ENCODE measurements around the gene COPG1. TPM values are rescaled to one million over a fixed set of nuclear protein-coding genes. Genes with fewer than 3 reads are reported as not detected.
A peak's percentile ranks its signal among the peaks of the same experiment; 100 is the strongest.

COPG1 gene
- total RNA-seq, 4 donors from 2014 or later = 64.7 to 149 (median 116) TPM

DNA sequence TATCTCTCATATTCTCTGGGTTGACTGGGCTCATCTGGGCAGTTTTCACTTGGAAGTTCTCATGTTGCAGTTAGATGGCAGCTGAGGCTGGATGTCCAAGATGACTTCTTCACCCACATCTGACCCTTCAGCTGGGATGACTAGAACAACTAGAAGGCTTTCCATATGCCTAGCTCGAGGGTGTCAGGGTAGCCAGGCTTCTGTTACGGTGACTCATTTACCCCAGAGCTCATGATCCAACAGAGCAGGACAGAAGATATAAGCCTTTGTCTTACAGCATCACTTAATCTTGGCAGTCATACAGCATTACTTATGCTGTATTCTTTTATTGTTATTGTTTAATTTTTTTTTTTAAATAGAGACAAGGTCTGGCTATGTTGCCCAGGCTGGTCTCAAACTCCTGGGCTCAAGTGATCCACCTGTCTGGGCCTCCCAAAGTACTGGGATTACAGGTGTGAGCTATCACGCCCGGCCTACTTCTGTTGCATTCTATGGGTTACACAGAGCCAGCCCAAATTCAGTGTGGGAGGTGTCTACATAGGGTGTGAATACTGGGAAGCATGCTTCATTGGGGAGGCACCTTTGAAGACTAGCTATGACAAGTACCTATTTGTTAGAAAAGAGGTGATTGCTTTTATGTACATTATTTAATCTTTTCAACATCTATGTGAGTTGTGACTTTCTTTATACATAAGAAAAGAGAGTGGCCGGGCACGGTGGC lies 40.0 kb downstream of the COPG1 start:
- in situ Hi-C loops (cut with MboI; ENCODE audit: low pct_ligation_motif_present in 1 of 4, low pct_unique_long_range_greater_than_20kb in 1 of 4, low sequenced_read_pairs in 3 of 4) = no loop called here
- no peak overlapping the region for H3K27ac ChIP-seq
- no peak for DNase-seq
- H3K27me3 ChIP-seq = no peaks in the 10 kb centered on the region
- TF ChIP-seq, protein P1, sequence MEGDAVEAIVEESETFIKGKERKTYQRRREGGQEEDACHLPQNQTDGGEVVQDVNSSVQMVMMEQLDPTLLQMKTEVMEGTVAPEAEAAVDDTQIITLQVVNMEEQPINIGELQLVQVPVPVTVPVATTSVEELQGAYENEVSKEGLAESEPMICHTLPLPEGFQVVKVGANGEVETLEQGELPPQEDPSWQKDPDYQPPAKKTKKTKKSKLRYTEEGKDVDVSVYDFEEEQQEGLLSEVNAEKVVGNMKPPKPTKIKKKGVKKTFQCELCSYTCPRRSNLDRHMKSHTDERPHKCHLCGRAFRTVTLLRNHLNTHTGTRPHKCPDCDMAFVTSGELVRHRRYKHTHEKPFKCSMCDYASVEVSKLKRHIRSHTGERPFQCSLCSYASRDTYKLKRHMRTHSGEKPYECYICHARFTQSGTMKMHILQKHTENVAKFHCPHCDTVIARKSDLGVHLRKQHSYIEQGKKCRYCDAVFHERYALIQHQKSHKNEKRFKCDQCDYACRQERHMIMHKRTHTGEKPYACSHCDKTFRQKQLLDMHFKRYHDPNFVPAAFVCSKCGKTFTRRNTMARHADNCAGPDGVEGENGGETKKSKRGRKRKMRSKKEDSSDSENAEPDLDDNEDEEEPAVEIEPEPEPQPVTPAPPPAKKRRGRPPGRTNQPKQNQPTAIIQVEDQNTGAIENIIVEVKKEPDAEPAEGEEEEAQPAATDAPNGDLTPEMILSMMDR (IDR thresholded peaks at IDR 0.05) = no peak
- no peak for TF ChIP-seq EP300 (IDR thresholded peaks at IDR 0.05; ENCODE audit: low read depth)
- no peak for TF ChIP-seq POLR2AphosphoS5 (IDR thresholded peaks at IDR 0.05)
- no peak for TF ChIP-seq POLR2A (IDR thresholded peaks at IDR 0.05)
- no peaks in the 10 kb centered on the region for H3K4me1 ChIP-seq
- intact Hi-C loops (cut with DNase I; ENCODE audit: low total_unique reads) = no loop called here
- WGBS, 2 donors (ENCODE audit: low coverage in 1 of 2) = 67 to 90% methylated on average over 2 to 6 of the region's 6 CpGs
- peaks cover 0 to 23% (median 11%) of the 10 kb centered on the region in 4 donors for H3K36me3 ChIP-seq
- H3K9me3 ChIP-seq = no peaks in the 10 kb centered on the region
- H3K4me3 ChIP-seq = no peak overlapping the region

DNA sequence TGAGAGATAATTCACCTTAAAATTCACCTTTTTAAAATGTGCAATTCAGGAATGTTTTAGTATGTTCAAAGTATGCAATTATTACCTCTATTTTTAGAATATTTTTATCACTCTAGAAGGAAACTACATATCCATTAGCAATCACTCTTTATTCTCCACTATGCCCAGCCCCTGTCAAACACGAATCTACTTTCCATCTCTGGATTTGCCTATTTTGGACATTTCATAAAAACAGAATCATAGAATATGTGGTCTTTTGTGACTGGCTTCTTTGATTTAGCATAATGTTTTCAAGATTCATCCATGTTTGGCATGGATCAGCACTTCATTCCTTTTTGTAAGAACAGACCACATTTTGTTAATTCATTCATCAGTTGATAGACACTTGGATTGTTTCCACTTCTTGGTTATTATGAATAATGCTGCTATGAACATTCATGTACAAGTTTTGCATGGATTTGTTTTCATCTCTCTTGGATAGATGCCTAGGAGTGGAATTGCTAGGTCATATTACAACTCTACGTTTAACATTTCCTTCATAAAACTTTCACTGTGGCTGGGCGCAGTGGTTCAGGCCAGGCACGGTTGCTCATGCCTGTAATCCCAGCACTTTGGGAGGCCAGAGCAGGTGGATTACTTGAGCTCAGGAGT lies 42.0 kb downstream of the COPG1 start:
- in situ Hi-C loops (cut with MboI; ENCODE audit: low pct_ligation_motif_present in 1 of 4, low pct_unique_long_range_greater_than_20kb in 1 of 4, low sequenced_read_pairs in 3 of 4) = no loop called here
- no peaks in the 10 kb centered on the region for H3K4me1 ChIP-seq
- no peak for DNase-seq
- H3K9me3 ChIP-seq = no peaks in the 10 kb centered on the region
- H3K4me3 ChIP-seq = no peak overlapping the region
- 67 to 69% methylated on average over 1 to 4 of the region's 4 CpGs for WGBS, 2 donors (ENCODE audit: low coverage in 1 of 2)
- no peaks in the 10 kb centered on the region for H3K27me3 ChIP-seq
- no peak overlapping the region for H3K27ac ChIP-seq
- peaks cover 0 to 31% (median 11%) of the 10 kb centered on the region in 4 donors for H3K36me3 ChIP-seq
- TF ChIP-seq EP300 (IDR thresholded peaks at IDR 0.05; ENCODE audit: low read depth) = no peak
- TF ChIP-seq, protein P1 (IDR thresholded peaks at IDR 0.05) = no peak
- TF ChIP-seq POLR2AphosphoS5 (IDR thresholded peaks at IDR 0.05) = no peak
- no peak for TF ChIP-seq POLR2A (IDR thresholded peaks at IDR 0.05)
- intact Hi-C loops (cut with DNase I; ENCODE audit: low total_unique reads) = no loop called here

DNA sequence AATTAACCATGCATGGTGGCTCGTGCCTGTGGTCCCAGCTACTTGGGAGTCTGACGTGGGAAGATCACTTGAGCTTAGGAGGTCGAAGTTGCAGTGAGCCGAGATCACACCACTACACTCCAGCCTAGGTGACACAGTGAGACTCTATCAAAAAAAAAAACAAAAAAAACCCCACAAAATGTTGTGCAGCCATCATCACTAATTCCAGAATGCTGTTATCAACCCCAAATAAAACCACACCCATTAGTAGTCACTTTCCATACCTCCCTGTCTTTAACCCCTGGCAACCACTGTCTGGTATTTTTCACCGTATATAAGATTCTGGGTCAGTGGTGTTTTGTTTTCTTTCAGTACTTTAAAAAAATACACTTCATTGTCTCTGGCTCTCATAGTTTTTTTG lies 45.9 kb downstream of the COPG1 start:
- TF ChIP-seq EP300 (IDR thresholded peaks at IDR 0.05; ENCODE audit: low read depth) = no peak
- no peak for TF ChIP-seq POLR2A (IDR thresholded peaks at IDR 0.05)
- TF ChIP-seq, protein P1 (IDR thresholded peaks at IDR 0.05) = no peak
- no peak for TF ChIP-seq POLR2AphosphoS5 (IDR thresholded peaks at IDR 0.05)
- 92 to 94% methylated on average over 2 to 5 of the region's 5 CpGs for WGBS, 2 donors (ENCODE audit: low coverage in 1 of 2)
- peaks cover 0 to 37% (median 15%) of the 10 kb centered on the region in 4 donors for H3K36me3 ChIP-seq

DNA sequence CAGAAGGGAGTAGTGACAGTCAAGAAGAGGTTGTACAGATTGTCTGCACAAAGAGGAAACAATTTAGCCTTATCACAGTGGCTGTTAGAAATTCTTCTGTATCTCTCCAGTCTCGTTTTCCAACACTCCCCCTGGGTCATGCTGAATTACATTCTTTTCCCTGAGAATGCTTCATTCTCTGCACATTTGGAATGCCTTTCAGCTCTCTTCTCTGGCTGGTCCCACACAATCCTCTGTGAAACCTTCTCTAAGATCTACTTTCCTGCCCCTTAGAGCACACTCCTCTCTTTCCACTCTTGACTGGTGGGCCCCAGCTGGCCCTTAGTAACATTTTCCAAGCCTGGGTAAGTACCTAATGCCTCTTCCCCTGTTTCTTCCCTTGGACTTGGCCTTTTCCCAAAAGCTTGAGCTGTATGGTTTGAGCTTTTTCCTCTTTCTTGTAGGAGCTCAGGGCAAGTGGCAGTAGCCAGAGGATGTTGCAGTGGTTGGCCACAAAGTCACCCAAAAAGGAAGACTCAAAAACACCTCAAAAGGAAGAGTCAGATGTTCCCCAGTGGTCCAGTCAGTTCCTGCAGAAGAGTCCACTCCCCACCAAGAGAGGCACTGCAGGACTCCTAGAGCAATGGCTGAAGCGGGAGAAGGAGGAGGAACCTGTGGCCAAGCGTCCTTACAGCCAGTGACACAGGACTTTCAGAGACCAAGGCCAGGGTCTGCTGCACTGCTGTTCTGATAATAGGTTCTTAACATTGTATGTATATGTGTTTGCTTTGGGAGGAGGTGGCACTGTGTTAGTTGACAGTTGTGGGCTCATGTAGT lies 54.9 kb downstream of the COPG1 start:
- H3K27ac ChIP-seq = peak overlapping the region; percentile 24 to 79 (median 69)
- DNase-seq = no peak
- WGBS, 2 donors (ENCODE audit: low coverage in 1 of 2) = 74 to 75% methylated on average over 3 of the region's 3 CpGs
- no peak overlapping the region for H3K4me3 ChIP-seq
- no peaks in the 10 kb centered on the region for H3K27me3 ChIP-seq
- intact Hi-C loops (cut with DNase I; ENCODE audit: low total_unique reads) = loop anchor here (1.0 kb wide), 1 partner anchor 21 kb away; no protein-coding TSS in a partner anchor
- TF ChIP-seq POLR2AphosphoS5 (IDR thresholded peaks at IDR 0.05) (no peak), EP300 (IDR thresholded peaks at IDR 0.05; ENCODE audit: low read depth) (no peak)
- TF ChIP-seq, protein P1 (IDR thresholded peaks at IDR 0.05) = no peak
- peaks cover 0 to 21% (median 2%) of the 10 kb centered on the region in 4 donors for H3K36me3 ChIP-seq
- in situ Hi-C loops (cut with MboI; ENCODE audit: low pct_ligation_motif_present in 1 of 4, low pct_unique_long_range_greater_than_20kb in 1 of 4, low sequenced_read_pairs in 3 of 4) = no loop called here
- peaks cover 0 to 4% (median 0%) of the 10 kb centered on the region in 4 donors for H3K4me1 ChIP-seq
- H3K9me3 ChIP-seq = no peaks in the 10 kb centered on the region

More for the DNA sequence above, 45.9 kb downstream of the COPG1 start:
- no peaks in the 10 kb centered on the region for H3K4me1 ChIP-seq
- no peaks in the 10 kb centered on the region for H3K9me3 ChIP-seq
- no peaks in the 10 kb centered on the region for H3K27me3 ChIP-seq
- in situ Hi-C loops (cut with MboI; ENCODE audit: low pct_ligation_motif_present in 1 of 4, low pct_unique_long_range_greater_than_20kb in 1 of 4, low sequenced_read_pairs in 3 of 4) = no loop called here
- no peak overlapping the region for H3K4me3 ChIP-seq
- intact Hi-C loops (cut with DNase I; ENCODE audit: low total_unique reads) = no loop called here
- no peak for DNase-seq
- H3K27ac ChIP-seq = no peak overlapping the region
